Gastrocnemius medialis (tissue), 4 donors: ENCODE data around the gene EGFR.

ENCODE experiments used
- POLR2A ChIP-seq, 2 donors: fragments of 450-650 bp; IDR thresholded peaks; one replicate each; pipeline ENCODE4 v1.6.1; 2017; ENCODE audit warnings: antibody characterized with exemption in 2 of 2, mild to moderate bottlenecking in 2 of 2, moderate library complexity in 2 of 2
- TF ChIP-seq, protein P1 (sequence below), 5 experiments: fragments of 450-650 bp in 3 of 5; fragments of 200-600 bp in 2 of 5; sonication (generic) in 2 of 5; IDR thresholded peaks in 4 of 5; conservative IDR thresholded peaks in 1 of 5; 1 replicate in 4 of 5; 2 replicates in 1 of 5; pipeline ENCODE4 v1.5.1; 2016 to 2019; ENCODE audit warnings: antibody characterized with exemption in 5 of 5, mild to moderate bottlenecking in 3 of 5, moderate library complexity in 3 of 5

DNA sequence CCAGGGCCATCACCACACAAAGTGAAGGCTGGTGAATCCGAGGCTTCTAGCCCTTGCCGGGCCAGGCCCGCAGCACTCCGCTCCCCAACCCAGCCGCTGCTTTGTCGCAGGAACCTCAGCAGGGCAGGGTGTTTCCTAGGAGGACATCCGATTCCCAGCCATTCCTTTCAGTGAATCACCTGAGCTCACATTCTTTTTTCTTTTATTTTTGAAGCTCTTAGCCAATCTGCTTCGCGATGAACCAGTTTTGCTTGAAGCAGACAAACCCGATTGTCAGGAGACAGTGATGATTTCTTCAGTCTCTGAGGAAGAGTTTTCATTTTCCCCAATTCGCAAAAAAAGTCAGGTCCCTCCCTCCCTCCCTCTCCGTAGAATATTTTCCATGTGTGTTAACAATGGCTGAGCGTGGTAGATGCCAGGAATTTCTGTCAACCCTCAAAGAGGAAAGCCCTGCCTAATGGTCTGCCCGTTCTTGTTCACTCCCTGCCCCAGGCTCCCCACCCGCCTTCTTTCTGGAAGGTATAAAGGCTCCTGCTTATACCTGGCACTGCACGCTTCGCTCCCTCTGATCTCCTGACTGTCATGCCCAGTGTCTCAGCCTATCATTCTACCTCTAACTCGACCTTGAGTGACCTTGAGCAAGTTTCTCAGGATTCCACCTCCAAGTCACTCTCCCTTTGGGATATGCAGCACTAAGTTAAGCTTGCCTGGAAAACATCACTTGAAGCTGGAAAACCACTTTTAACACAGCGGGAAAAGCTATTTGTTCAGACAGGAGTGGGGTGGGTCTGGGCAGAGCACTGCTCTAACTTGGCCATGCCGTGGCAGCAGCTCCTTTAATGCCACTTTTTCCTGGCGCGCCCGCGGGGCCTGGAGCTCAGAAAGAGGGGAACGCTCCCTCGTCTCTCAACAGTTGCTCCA is 35.1 kb downstream of the EGFR start:
- TF ChIP-seq, protein P1, sequence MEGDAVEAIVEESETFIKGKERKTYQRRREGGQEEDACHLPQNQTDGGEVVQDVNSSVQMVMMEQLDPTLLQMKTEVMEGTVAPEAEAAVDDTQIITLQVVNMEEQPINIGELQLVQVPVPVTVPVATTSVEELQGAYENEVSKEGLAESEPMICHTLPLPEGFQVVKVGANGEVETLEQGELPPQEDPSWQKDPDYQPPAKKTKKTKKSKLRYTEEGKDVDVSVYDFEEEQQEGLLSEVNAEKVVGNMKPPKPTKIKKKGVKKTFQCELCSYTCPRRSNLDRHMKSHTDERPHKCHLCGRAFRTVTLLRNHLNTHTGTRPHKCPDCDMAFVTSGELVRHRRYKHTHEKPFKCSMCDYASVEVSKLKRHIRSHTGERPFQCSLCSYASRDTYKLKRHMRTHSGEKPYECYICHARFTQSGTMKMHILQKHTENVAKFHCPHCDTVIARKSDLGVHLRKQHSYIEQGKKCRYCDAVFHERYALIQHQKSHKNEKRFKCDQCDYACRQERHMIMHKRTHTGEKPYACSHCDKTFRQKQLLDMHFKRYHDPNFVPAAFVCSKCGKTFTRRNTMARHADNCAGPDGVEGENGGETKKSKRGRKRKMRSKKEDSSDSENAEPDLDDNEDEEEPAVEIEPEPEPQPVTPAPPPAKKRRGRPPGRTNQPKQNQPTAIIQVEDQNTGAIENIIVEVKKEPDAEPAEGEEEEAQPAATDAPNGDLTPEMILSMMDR (IDR thresholded peaks at IDR 0.05 in 4 of 5, conservative IDR thresholded peaks at IDR 0.05 in 1 of 5): no peak
- TF ChIP-seq POLR2A (IDR thresholded peaks at IDR 0.05): no peak
